ENCODE results near the gene NUDCD2. TPM values are rescaled to one million over a fixed set of nuclear protein-coding genes. Genes with fewer than 3 reads are reported as not detected.

NUDCD2 gene
- total RNA-seq, 5 donors from 2014 or later (not counting 1 experiment from before 2014, with no cell fraction given), result 18.9 to 29.9 (median 29.3) TPM

DNA sequence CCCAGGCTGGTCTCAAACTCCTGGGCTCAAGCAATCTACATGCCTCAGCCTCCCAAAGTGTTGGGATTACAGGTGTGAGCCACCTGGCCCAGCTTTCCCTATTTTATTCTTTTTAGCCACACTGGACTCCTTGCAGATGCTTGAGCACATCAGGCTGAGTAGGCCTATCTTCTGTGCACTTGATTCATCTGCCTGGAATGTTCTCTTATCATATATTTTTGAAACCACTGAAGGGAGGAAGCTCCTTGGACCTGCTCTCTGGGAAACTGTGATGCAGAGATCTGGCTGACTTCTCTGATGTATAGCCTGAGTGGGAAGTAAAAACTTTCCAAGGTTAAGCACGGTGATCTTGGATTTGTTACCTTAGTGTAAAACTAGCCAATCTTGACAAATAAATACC, 39.0 kb upstream of the NUDCD2 start:
- ATAC-seq (replicated peaks in 1 of 4) (no peak), DNase-seq (no peak)
- no peaks in the 10 kb centered on the region for H3K27me3 ChIP-seq (replicated peaks in 1 of 2; ENCODE audit: control insufficient read depth in 2 of 2, extremely low read depth in 1 of 2, insufficient read depth in 2 of 2, low read length in 1 of 2)
- H3K4me1 Mint-ChIP-seq, result peaks cover 12 to 15% (median 14%) of the 10 kb centered on the region in 3 donors
- ChIA-PET CTCF (interaction anchor here in 1 of 2 donors (0.8 to 1.0 kb wide), 2 partner anchors 24 to 39 kb away, joined by 3 read pairs; partner anchors contain the start of genes HMMR and NUDCD2), POLR2A (no interaction called here)
- H3K36me3 Mint-ChIP-seq, result no peaks in the 10 kb centered on the region
- no peak overlapping the region for H3K27ac Mint-ChIP-seq
- no peaks in the 10 kb centered on the region for H3K27me3 Mint-ChIP-seq
- H3K4me3 ChIP-seq (ENCODE audit: control insufficient read depth in 1 of 2, extremely low read depth in 1 of 2, low read length in 1 of 2), result no peak overlapping the region
- H3K27ac ChIP-seq (ENCODE audit: low read length), result no peak overlapping the region
- no peak overlapping the region for H3K4me3 Mint-ChIP-seq
- H3K36me3 ChIP-seq (ENCODE audit: control insufficient read depth in 2 of 2, extremely low read depth in 1 of 2, insufficient read depth in 1 of 2, low read length in 1 of 2), result no peaks in the 10 kb centered on the region
- no peaks in the 10 kb centered on the region for H3K9me3 Mint-ChIP-seq
- WGBS (ENCODE audit: insufficient coverage), result no CpG with 5 or more reads among the region's 1 CpG
- peaks cover 4 to 10% of the 10 kb centered on the region in 2 experiments for H3K4me1 ChIP-seq (ENCODE audit: control insufficient read depth in 1 of 2, extremely low read depth in 1 of 2, insufficient read depth in 2 of 2, low read length in 2 of 2)
- no peaks in the 10 kb centered on the region for H3K9me3 ChIP-seq

DNA sequence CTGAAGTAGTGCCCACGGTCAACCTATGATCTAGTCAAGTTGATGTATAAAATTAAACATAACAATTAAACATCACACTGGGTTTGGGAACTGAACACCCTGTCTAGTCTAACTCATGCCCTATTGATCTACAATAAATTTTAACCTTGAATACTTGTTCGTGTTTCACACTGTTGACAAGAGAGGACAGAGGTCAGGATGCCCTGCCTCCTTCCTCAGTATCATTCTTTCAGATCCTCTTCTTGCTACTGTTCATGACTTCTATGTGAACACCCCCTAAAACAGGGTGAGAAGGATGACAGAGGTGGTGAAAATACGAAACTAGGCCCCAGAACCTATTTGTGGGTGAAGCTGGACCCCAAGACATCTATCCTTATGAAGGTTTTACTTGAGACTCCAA, 37.4 kb upstream of the NUDCD2 start:
- no peaks in the 10 kb centered on the region for H3K9me3 Mint-ChIP-seq
- H3K27ac Mint-ChIP-seq, result no peak overlapping the region
- H3K4me1 Mint-ChIP-seq, result peaks cover under 1% of the 10 kb centered on the region in 3 donors
- Histone ChIP-seq H3K36me3 (ENCODE audit: control insufficient read depth in 2 of 2, extremely low read depth in 1 of 2, insufficient read depth in 1 of 2, low read length in 1 of 2) (no peaks in the 10 kb centered on the region), H3K9me3 (no peaks in the 10 kb centered on the region), H3K4me1 (ENCODE audit: control insufficient read depth in 1 of 2, extremely low read depth in 1 of 2, insufficient read depth in 2 of 2, low read length in 2 of 2) (peaks cover under 1% of the 10 kb centered on the region in 2 experiments), H3K27me3 (replicated peaks in 1 of 2; ENCODE audit: control insufficient read depth in 2 of 2, extremely low read depth in 1 of 2, insufficient read depth in 2 of 2, low read length in 1 of 2) (no peaks in the 10 kb centered on the region), H3K4me3 (ENCODE audit: control insufficient read depth in 1 of 2, extremely low read depth in 1 of 2, low read length in 1 of 2) (no peak overlapping the region), H3K27ac (ENCODE audit: low read length) (no peak overlapping the region)
- WGBS (ENCODE audit: insufficient coverage), result no CpG with 5 or more reads among the region's 3 CpGs
- DNase-seq (no peak), ATAC-seq (replicated peaks in 1 of 4) (no peak)
- ChIA-PET CTCF (no interaction called here), POLR2A (no interaction called here)
- no peak overlapping the region for H3K4me3 Mint-ChIP-seq
- H3K27me3 Mint-ChIP-seq, result no peaks in the 10 kb centered on the region
- no peaks in the 10 kb centered on the region for H3K36me3 Mint-ChIP-seq

DNA sequence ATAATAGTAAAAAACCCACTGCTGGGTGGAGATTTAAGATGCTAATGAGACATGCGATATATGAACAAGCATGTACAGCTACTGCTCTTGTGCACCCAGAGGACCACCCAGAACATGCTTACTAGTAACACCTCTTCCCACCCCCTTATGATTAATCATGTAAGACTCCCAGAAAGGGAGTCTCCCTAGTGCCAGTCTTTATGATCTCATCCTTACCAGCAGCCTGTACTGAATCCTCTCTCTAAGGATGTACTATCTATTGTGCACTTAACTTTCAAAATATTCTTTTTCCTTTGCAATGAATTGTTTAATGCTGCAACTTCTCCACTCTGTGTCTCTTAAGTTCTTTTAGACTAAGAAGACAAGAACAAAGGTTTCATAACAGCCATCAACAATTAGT, 36.4 kb upstream of the NUDCD2 start:
- Mint-ChIP-seq H3K9me3 (no peaks in the 10 kb centered on the region), H3K4me1 (no peaks in the 10 kb centered on the region), H3K36me3 (no peaks in the 10 kb centered on the region), H3K27ac (no peak overlapping the region), H3K4me3 (no peak overlapping the region), H3K27me3 (no peaks in the 10 kb centered on the region)
- Histone ChIP-seq H3K9me3 (no peaks in the 10 kb centered on the region), H3K27ac (ENCODE audit: low read length) (no peak overlapping the region), H3K4me1 (ENCODE audit: control insufficient read depth in 1 of 2, extremely low read depth in 1 of 2, insufficient read depth in 2 of 2, low read length in 2 of 2) (no peaks in the 10 kb centered on the region), H3K4me3 (ENCODE audit: control insufficient read depth in 1 of 2, extremely low read depth in 1 of 2, low read length in 1 of 2) (no peak overlapping the region), H3K27me3 (replicated peaks in 1 of 2; ENCODE audit: control insufficient read depth in 2 of 2, extremely low read depth in 1 of 2, insufficient read depth in 2 of 2, low read length in 1 of 2) (no peaks in the 10 kb centered on the region), H3K36me3 (ENCODE audit: control insufficient read depth in 2 of 2, extremely low read depth in 1 of 2, insufficient read depth in 1 of 2, low read length in 1 of 2) (no peaks in the 10 kb centered on the region)
- POLR2A ChIA-PET, result no interaction called here
- CTCF ChIA-PET, result no interaction called here
- WGBS (ENCODE audit: insufficient coverage), result no CpG with 5 or more reads among the region's 1 CpG
- no peak for ATAC-seq (replicated peaks in 1 of 4)
- no peak for DNase-seq

DNA sequence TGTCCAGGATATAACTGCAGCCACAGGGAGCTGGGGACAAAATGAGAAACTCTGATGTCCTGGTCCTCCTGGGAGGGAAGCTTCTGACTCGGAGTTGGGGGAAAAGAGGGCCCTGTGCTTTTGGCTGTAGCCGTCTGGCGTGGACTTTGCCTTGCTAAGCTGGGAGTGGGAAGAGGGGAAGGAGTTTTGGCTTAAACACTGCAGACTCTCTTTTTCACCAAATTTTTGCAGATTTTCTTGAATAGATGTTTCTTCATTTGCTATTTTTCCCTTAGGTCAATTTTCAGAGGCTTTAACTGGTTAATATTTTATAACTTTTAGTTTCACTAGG, 29.8 kb upstream of the NUDCD2 start:
- ChIA-PET CTCF (interaction anchor here (0.6 to 1.2 kb wide), 3 partner anchors 14 to 143 kb away, joined by 4 to 8 read pairs (median 4); no protein-coding TSS in a partner anchor), POLR2A (interaction anchor here in 1 of 2 donors (0.7 kb wide), 1 partner anchor 15 kb away, joined by 3 read pairs; no protein-coding TSS in a partner anchor)
- Histone ChIP-seq H3K9me3 (no peaks in the 10 kb centered on the region), H3K4me1 (ENCODE audit: control insufficient read depth in 1 of 2, extremely low read depth in 1 of 2, insufficient read depth in 2 of 2, low read length in 2 of 2) (no peaks in the 10 kb centered on the region), H3K36me3 (ENCODE audit: control insufficient read depth in 2 of 2, extremely low read depth in 1 of 2, insufficient read depth in 1 of 2, low read length in 1 of 2) (no peaks in the 10 kb centered on the region), H3K4me3 (ENCODE audit: control insufficient read depth in 1 of 2, extremely low read depth in 1 of 2, low read length in 1 of 2) (no peak overlapping the region), H3K27me3 (replicated peaks in 1 of 2; ENCODE audit: control insufficient read depth in 2 of 2, extremely low read depth in 1 of 2, insufficient read depth in 2 of 2, low read length in 1 of 2) (no peaks in the 10 kb centered on the region), H3K27ac (ENCODE audit: low read length) (no peak overlapping the region)
- no peak overlapping the region for H3K4me3 Mint-ChIP-seq
- H3K27ac Mint-ChIP-seq, result no peak overlapping the region
- H3K9me3 Mint-ChIP-seq, result no peaks in the 10 kb centered on the region
- 96% methylated on average over 3 of the region's 3 CpGs for WGBS (ENCODE audit: insufficient coverage)
- no peaks in the 10 kb centered on the region for H3K4me1 Mint-ChIP-seq
- H3K27me3 Mint-ChIP-seq, result no peaks in the 10 kb centered on the region
- no peak for ATAC-seq (replicated peaks in 1 of 4)
- H3K36me3 Mint-ChIP-seq, result no peaks in the 10 kb centered on the region
- no peak for DNase-seq

DNA sequence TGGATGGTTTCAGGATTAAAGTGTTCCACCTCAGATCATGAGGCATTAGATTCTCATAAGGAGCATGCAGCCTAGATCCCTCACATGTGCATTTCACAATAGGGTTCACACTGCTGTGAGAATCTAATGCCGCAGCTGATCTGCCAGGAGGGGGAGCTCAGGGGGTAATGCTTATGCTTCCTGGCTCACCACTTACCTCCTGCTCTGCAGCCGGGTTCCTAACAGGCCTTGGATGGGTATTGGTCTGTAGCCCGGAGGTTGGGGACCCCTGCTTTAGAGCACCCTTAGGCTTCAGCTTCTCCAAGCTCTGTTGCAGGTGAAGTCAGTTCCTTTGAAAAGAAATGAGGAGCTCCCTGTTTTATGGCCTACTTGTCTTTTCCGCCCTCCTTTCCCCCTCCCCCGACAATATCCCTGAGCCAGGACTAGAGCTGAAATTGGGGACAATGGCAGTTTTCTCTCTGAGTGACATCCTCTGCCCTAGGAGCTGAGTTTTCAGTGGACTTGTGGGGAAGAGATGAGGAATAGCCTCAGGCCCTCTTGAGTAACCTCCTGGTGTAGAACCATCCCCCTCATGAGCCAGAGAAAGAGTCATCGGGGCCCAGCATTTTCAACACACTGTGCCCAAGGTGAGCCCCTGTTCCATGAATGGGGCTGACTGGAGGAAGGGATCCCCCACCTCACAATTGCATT, 29.3 kb upstream of the NUDCD2 start:
- no peaks in the 10 kb centered on the region for H3K9me3 Mint-ChIP-seq
- ChIA-PET CTCF (interaction anchor here (0.6 to 1.2 kb wide), 3 partner anchors 14 to 142 kb away, joined by 4 to 8 read pairs (median 4); no protein-coding TSS in a partner anchor), POLR2A (no interaction called here)
- Histone ChIP-seq H3K9me3 (no peaks in the 10 kb centered on the region), H3K36me3 (ENCODE audit: control insufficient read depth in 2 of 2, extremely low read depth in 1 of 2, insufficient read depth in 1 of 2, low read length in 1 of 2) (no peaks in the 10 kb centered on the region), H3K27me3 (replicated peaks in 1 of 2; ENCODE audit: control insufficient read depth in 2 of 2, extremely low read depth in 1 of 2, insufficient read depth in 2 of 2, low read length in 1 of 2) (no peaks in the 10 kb centered on the region), H3K4me3 (ENCODE audit: control insufficient read depth in 1 of 2, extremely low read depth in 1 of 2, low read length in 1 of 2) (no peak overlapping the region), H3K4me1 (ENCODE audit: control insufficient read depth in 1 of 2, extremely low read depth in 1 of 2, insufficient read depth in 2 of 2, low read length in 2 of 2) (no peaks in the 10 kb centered on the region), H3K27ac (ENCODE audit: low read length) (no peak overlapping the region)
- H3K4me1 Mint-ChIP-seq, result no peaks in the 10 kb centered on the region
- peak in 11 of 35 experiments; percentile 4 to 39 (median 18) for DNase-seq
- 100% methylated on average over 1 of the region's 6 CpGs for WGBS (ENCODE audit: insufficient coverage)
- no peak overlapping the region for H3K27ac Mint-ChIP-seq
- ATAC-seq (replicated peaks in 1 of 4), result peak in 2 of 4 experiments; percentile 45 to 60
- no peaks in the 10 kb centered on the region for H3K36me3 Mint-ChIP-seq
- H3K4me3 Mint-ChIP-seq, result no peak overlapping the region
- H3K27me3 Mint-ChIP-seq, result no peaks in the 10 kb centered on the region

DNA sequence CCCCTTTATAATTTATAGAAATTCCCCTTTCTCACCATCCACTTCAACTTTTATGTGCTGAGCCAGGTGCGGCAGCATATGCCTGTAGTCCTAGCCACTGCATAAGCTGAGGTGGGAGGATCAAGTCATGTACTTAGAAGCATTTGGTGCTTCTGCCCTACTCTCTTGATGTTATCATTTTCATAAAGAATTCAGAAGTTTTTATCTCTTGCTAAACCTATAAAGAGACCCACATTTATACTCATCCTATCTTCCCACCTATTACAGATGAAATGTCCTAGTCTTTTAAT, 19.0 kb upstream of the NUDCD2 start:
- WGBS (ENCODE audit: insufficient coverage), result no CpG with 5 or more reads among the region's 1 CpG
- Mint-ChIP-seq H3K9me3 (no peaks in the 10 kb centered on the region), H3K4me3 (no peak overlapping the region), H3K4me1 (peaks cover 0 to 13% (median 0%) of the 10 kb centered on the region in 3 donors), H3K36me3 (no peaks in the 10 kb centered on the region), H3K27me3 (no peaks in the 10 kb centered on the region), H3K27ac (no peak overlapping the region)
- no peak for ATAC-seq (replicated peaks in 1 of 4)
- H3K4me3 ChIP-seq (ENCODE audit: control insufficient read depth in 1 of 2, extremely low read depth in 1 of 2, low read length in 1 of 2), result no peak overlapping the region
- no peak for DNase-seq
- CTCF ChIA-PET, result interaction anchor here in 1 of 2 donors (0.6 to 2.0 kb wide), 4 partner anchors 10 to 289 kb away, joined by 3 to 9 read pairs (median 3); partner anchors contain the start of gene NUDCD2
- H3K4me1 ChIP-seq (ENCODE audit: control insufficient read depth in 1 of 2, extremely low read depth in 1 of 2, insufficient read depth in 2 of 2, low read length in 2 of 2), result no peaks in the 10 kb centered on the region
- POLR2A ChIA-PET, result no interaction called here
- H3K36me3 ChIP-seq (ENCODE audit: control insufficient read depth in 2 of 2, extremely low read depth in 1 of 2, insufficient read depth in 1 of 2, low read length in 1 of 2), result no peaks in the 10 kb centered on the region
- H3K27ac ChIP-seq (ENCODE audit: low read length), result no peak overlapping the region
- H3K27me3 ChIP-seq (replicated peaks in 1 of 2; ENCODE audit: control insufficient read depth in 2 of 2, extremely low read depth in 1 of 2, insufficient read depth in 2 of 2, low read length in 1 of 2), result no peaks in the 10 kb centered on the region
- H3K9me3 ChIP-seq, result no peaks in the 10 kb centered on the region
